Measurements from ENCODE around the gene GALNT10.
A peak's percentile ranks its signal among the peaks of the same experiment; 100 is the strongest.

GALNT10 gene

DNA sequence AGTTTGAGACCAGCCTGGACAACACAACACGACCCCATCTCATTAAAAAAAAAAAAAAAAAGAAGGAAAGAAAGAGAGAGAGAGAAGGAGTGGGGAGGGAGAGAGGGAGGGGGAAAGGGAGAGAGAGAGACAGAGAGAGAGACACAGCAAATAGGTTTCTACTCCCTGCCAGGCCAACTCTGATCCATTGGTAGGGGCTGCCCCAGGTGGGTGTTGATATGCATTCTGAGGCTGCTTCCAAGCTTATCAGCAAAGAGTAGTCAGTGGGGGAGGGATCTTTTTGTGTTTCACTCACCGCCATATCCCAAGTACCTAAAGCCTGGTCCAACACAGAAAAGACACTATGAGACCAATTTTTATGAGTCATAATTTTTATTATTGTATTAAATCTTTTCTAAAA lies 198.3 kb downstream of the GALNT10 start:
- no peak for DNase-seq

DNA sequence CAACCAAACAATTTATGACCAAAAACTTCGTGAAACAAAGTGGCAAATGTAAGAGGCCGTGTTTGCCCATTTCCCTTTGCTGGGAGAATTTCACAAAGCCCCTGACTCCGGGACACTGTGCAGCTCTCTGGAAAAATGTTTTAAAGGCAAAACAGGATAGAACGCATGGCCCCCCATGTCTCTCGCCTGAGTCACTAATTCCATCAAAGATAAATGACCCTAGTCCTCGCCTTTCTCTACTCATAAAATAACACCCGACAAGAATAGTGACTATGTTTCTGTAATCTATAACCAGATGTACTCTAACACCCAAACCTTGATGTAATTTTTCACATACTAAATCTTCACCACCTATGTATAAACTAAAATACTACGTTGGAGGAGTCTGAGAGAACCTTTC lies 199.6 kb downstream of the GALNT10 start:
- DNase-seq, result no peak

DNA sequence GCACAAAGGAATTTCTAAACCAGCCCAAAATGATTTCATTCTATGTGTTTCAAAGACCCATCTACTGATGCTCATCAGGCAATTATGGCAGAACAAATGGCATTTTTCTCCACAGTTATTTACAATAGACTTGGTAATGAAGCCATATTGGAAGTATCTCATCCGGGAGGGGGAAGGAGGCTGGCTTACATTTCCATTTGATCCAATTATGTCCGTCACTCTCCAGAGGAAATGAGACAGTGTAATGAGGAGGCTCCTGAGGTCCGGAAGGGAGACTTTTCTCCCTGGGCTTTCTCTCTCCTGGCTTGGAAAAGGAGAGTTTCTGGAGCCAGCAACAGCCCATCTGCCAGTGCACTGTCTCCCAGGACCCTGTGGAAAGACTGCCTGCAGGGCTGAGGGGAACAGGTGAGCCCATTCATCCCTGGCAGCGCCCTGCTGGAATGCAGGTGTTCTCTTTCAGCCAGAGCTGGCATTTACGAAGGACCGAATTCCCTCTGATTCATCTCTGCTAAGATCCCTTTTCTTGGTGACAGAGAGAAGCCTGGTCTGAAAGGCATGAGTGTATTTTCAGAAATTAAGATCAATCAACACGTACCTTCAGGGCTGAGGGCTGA lies 200.3 kb downstream of the GALNT10 start:
- DNase-seq, result no peak

DNA sequence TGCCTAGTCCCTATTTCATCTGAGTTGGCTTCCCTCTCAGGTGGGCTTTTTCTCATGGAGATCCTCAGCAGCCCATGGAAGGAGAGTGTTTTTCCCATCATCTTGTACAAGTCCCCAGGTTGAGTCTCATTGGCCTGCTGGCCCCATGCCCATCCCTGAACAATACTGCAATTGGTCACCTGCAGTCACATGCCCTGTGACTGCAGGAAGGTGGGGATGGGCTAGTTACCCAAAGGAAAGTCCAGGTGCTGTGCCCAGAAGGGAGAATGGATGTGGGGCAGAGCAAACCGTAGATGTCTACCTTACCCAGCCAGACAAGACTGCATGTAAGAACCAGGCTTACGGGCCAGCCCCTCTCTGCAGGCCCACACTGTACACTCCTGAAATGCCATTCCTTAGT lies 201.3 kb downstream of the GALNT10 start:
- no peak for DNase-seq

DNA sequence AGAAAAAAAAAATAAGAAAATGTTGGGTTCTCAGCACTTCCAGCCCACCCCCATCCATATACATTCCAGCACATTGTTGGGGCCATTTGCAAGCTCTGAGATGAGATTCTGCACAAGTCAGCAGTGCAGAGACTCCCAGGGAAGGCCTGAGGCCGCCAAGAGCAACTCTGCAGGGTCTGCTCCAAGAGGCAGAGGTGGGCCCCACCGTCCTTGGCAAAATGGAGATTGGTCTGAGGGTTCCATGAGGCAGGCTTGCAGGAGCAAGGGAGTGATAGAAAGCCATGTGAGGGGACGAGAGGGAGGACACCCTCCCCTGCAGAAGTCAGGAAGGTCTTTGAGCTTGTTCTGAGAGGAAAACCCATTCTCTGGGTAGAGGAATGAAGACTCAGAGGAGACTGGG lies 203.3 kb downstream of the GALNT10 start:
- no peak for DNase-seq

DNA sequence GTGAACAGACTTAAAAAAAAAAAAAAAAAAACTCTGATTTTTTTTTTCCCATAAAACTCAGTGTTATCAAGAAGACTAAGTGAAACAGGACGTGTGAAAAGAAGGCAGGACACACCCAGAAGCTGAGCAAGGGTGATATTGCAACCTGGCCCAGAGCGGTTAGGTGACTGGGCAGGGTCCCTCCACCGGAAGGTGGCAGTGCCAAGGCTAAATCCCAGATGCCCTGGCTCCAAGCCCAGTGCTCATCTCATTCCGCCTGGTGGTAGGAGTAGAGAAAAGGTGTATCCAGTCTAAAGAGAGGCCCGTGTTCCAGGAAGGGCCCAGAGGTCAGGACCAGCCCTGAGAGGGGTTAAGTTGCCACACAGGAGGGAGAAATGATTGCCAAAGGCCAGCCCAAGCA lies 203.8 kb downstream of the GALNT10 start:
- DNase-seq, result no peak

DNA sequence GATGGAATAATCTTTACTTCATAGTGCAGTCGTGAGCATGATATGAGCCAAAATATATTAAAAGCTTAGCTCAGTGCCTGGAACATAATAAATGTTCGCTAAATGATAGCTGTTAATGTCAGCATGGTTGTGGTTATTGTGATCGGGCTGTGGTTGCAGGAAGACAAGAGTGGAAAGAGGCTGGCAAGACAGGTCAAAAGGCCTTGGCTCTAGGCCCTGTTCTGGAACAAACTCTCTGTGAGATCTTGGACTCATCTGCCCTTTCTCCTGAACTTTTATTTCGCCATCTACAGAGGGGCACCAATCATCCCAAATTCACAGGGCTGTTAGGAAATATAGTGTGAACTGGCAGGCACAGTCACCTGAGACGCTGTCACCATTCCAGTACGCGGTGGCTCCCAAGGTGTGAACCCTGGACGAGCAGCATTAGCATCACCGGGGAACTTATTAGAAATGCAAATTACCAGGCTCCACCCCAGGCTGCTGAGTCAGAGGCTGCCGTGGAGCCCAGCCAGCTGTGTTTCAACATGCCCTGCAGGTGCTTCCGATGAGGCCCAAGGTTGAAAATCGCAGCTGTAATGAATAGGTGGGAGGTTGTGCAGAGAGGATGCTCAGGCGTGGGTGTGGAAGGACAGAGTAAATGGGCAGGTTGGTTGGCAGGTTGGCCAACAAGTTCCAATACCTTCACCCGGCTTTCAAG lies 205.0 kb downstream of the GALNT10 start:
- peak; percentile 43 for DNase-seq

DNA sequence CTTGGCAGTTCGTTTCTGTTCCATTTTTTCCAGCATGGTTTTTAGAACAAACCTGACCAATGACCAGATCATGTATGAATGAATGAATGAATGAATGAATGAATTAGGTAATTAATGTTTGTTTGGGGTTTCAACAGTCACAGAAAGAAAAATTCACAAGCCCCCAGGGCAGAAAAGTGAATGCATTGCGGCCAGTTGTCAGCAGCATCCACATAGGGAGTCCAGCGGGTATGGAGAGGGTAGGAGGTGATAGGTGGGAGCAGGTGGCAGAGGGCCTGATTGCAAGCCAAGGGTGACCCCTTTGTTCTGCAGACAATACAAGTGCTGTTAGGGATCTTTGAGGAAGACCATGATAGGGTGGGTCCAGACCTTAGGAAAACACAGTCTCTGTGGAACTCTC lies 205.6 kb downstream of the GALNT10 start:
- no peak for DNase-seq

DNA sequence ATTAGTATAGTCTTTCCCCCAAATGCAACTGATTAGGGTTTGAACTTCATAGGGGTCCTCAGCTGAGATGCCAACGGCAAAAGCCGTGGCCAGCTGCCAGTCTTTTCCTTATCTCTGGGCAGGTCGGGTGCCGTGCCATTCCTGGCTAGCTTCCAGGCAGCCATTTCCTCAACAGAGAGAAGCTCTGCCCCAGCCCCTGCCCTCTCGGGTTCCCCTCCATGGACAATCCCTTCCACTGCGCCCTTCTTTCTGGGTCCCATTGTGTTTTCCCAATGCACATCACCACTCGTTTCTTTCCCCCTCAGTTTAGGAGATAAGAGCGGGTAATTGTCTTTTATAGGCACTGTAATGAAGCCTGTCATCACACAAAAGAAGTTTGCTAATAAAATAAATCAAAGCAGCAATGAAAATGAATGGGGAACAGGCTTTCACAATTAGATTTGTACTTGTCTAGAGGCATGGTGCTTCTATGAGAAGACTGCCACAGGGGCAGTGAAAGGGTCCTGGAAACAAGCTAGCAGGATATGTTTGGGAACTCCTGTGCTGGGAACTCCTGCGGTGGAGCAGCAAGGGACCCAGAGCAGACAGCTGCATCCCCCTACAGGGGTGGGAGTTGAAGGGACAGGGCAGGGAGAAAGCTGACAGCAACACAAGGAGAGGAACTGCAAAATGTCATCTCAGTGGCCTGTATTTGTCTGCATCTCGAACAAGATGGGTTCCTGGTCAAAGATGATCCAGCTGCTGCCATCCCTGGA lies 207.3 kb downstream of the GALNT10 start:
- peak; percentile 5 for DNase-seq

DNA sequence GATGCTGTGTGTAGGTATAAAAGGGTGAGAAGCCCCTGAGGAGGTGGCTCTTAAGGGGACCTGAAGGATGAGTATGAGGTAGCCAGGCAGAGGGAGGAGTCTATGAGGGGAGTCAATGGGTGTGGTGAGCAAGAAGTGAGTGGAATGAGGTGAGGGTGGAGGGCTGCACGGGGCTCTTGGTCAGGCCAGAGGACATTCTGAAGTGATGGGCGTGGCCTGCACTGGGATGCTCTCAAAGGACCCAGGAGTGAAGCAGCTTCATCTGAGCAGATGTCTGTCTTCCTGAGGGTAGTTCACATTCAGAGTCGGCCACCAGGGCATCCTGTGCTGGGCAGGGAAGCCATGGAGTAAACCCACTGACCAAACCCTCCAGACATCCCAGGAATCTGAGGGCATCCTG lies 210.1 kb downstream of the GALNT10 start:
- DNase-seq, result no peak

DNA sequence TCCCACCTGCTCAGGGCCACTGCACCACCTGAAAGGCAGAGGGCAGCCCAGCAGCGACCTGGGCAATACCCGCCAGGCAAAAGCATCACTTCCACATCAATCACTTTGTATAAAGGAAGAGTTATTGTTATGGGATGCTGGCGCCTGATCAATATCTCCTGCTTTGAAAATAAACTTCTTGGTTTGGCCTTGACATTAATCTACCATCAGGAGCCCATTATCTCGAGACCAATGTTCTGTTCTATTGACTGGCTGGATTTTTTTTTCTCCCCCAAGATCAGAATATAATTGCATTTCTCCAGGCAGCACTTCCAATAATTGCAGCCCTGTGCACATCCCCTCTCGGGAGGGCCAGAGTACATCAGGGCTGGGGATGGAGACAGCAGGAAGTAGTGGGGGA lies 210.8 kb downstream of the GALNT10 start:
- no peak for DNase-seq

DNA sequence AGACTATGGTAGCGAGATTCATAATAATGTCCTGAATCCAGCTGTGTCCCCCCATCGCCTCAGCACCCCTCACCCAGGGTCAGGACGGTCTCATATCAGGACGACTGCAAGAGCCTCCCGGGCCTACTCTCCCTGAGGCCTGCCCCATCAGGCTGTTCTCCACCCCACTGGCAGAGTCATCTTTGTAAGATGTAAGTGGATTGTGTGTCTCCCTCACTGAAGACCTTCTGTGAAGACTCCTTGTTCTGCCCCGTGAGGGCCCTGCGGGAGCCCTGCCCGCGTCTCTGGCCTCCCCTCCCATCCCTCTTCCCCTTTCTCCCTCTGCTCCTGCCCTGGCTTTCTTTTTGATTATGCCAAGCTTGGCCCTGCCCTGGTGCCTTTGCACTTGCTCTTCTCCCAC lies 211.4 kb downstream of the GALNT10 start:
- DNase-seq, result no peak

DNA sequence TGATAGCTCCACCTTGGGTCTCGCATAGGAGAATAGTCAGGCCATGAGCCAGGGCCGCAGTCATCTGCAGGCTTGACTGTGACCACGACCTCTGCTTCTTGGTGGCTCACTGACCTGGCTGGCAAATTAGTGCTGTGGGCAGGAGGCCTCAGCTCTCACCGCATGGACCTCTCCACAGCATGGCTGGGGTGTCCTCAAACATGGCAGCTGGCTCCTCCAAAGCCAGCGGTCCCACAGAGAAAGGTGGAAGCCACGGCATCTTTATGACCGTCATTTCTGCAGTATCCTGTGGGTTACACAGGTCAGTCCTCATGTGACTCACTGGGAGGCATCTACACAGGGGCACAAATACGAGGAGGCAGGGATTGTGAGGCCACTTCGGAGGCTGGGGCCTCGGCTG lies 212.1 kb downstream of the GALNT10 start:
- no peak for DNase-seq

DNA sequence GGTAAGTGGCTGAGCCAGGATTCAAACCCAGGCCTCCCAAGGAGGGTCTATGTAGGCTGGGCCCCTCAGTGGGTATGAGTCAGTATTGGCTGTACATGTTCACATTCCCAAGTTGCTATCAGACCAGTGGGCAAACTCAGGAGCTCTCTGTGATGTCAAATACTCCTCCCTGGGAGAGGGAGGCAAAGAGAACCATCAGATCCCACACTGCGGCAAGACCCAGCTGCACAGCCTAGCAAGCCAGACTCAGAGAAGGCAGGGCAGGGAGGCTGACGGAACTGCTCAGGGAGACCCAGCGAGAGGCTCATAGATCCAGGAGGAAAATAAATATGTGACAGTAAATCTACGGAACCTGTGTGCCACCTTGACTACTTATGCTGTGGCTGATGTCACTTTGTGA lies 212.7 kb downstream of the GALNT10 start:
- no peak for DNase-seq

DNA sequence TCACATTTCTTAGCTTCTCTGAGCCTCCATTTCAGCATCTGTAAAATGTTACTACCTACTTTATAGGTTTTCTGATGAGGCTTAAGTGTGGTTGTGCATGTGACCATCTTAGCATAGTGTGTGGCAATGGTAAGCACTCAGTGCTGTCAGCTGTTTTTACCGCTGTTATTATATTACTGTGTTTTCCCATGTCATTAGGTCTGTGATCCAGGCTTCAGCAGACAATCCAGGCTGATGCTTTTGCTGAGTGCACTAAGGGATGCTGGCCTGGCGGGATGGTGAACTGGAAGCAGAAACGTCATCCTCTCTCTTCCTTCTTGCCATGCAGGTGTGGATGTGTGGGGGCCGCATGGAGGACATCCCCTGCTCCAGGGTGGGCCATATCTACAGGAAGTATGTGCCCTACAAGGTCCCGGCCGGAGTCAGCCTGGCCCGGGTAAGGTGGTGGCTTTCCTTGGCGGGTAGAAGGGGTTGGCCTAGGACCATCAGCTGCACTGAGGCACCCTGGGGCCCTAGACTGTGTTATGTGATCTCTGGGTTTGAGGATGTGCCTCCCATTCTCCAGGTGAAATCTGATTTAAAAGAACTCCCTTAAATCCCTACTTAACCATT lies 213.3 kb downstream of the GALNT10 start:
- no peak for DNase-seq

DNA sequence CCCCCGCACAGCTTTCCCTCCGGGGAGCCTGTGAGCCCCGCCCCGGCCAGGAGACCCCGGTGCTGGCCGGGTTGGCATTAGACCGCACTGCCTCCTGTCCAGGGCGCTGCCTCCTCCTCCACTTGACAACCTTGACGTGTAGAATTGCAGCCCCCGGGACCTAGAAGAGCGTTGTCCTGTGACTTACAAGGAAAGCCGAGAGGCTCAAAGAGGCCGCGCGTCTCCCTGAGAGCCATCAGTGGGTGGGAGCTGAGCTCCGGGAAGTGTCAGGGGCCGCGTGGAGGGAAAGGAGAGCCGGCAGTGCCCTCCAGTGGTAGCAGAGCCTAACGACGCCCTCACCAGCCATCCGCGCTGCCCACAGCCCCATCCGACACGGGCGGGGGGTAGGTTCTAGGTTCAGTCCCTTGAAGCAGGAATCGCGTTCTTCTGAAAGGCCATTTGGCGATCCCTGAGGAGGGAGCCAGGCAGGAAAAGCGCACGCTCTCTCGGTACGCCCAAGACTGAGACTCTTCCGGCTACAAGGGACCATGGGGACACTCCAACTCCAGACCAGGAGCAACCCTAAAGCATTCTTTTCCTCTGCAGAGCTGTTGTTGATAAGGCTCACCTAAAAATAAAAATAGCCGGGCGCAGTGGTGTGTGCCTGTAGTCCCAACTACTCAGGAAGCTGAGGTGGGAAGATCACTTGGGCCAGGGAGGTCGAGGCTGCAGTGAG lies 214.7 kb downstream of the GALNT10 start:
- DNase-seq, result peak; percentile 35

DNA sequence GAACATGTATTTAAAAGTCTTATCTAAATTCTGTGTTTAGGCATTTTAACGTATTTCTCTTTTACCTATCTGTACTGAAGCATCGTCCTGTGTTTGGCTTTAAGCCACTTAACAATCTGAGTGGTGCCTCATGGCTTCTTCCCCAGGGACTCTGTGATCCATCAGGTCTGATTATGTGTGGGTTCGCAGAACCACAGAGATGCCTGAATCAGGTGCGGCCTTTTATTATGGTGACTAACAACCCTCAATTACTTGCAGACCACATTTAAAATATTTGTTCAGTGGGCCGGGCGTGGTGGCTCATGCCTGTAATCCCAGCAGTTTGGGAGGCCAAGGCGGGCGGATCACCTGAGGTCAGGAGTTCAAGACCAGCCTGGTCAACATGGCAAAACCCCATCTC lies 215.7 kb downstream of the GALNT10 start:
- DNase-seq, result no peak

DNA sequence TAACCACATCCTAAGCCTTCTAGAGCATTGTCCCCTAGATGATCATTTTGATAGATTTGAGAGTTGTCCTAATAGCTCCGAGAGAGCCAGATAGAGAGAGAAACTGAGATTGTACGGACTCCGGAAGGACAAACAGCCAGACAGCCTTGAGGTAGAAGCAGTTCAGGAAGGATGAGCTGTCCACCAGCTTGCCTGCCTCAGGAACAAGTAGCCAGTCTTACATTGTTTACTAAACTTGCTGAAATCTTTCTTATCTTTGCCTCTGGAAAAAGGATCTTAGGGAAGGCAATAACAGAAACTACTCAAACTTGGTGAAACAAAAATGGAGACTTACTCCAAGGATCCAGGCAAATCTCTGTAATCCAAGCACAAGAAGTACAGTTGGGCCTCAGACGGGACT lies 216.3 kb downstream of the GALNT10 start:
- DNase-seq, result no peak

DNA sequence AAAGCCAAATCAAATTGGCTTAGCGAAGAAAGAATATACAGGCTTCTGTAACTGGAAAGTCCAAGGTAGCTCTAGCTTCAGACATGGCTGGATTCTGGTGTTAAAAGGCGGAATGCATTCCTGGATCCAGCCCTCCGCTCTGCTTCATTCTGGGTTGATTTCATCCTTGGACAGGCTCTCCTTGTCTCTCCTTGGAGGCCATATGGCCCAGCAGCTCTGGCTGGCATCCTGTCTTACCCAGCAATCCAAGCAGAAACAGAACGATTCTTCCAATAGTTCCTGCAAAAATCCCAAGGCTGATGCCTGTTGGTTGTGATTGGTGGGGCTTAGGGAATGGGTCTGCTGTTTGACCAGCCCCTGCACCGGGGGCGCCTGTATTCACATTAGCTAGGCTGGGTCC lies 218.3 kb downstream of the GALNT10 start:
- DNase-seq, result no peak

DNA sequence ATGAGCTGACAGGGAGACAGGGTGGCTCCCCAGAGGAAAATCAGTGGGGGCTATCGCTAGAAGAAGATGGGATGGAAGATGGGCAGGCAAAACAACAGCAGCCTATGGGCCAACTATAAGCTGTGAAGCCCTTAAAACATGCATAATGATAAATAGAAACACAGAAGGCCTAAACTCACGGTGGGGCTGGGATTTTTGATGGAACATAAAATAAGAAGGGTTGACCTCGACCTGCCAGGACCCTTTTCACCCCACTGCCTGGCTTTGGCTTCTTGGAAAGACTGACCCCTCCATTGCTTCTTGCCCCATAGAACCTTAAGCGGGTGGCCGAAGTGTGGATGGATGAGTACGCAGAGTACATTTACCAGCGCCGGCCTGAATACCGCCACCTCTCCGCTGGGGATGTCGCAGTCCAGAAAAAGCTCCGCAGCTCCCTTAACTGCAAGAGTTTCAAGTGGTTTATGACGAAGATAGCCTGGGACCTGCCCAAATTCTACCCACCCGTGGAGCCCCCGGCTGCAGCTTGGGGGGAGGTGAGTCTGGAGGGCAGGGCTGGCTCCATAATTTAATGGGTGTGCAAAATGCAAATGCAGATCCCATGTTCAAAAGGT lies 218.8 kb downstream of the GALNT10 start:
- DNase-seq, result no peak

DNA sequence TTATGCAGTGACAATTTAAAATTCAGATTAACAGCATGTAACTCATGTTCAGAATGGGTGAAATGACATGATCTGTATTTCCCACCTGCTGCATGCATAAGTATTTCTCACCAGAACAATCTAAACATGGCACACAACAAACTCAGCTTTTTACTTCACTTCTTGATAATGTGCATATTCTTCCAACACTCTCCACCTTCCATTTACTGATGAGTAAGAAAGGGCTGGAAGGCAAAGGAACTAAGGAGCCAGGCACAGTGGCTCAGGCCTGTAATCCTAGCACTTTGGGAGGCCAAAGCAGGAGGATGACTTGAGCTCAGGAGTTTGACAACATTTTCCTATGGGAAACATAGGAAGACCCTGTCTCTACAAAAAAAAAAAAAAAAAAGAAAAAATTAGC lies 219.5 kb downstream of the GALNT10 start:
- DNase-seq, result no peak

DNA sequence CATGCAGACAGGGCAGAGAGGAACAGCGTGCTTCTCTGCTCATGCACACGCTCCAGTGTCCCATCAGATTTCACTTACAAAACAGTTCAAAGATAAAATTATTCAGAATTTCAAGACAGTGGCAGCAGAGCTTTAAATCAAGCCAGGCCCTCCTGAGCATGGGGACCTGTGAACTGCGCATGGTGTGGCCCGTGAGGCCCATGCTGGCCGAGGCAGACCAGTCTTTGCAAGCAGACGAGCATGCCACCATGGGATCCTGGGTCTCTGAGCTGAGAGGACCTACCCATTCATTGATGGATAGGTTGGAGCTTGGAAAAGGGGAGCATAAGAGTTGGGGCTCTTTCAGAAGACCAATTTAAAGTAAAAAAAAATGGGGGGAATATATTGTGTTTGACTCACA lies 220.3 kb downstream of the GALNT10 start:
- no peak for DNase-seq

DNA sequence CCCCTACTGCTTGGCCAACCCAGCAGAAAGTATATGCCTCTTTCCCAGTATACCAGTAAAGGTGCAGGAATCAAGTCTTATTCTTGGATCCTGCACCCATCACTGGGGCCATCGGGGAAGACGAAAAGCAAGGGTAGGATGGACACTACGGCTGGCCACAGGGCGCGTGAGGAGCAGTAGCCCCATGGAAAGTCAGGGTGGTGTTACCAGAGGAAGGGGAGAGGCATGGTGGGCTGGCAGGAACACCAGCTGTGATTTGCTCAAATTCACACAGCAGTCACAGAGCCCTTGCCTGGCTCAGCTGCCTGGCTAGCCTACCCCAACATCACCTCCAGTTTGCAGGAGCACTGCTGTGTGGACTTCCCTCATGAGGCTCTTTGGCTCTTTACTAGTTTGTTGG lies 220.8 kb downstream of the GALNT10 start:
- DNase-seq, result no peak
